ENCODE data around the gene AUTS2. TPM values are rescaled to one million over a fixed set of nuclear protein-coding genes. Genes with fewer than 3 reads are reported as not detected.

Gene AUTS2
- total and polyA plus RNA-seq, 2 of the 8 experiments (the other 6 are each of a cell fraction or from before 2014, with no cell fraction given): 25.9 to 101 TPM

- no peak for TF ChIP-seq KDM4A (IDR thresholded peaks at IDR 0.05; ENCODE audit: low read depth, low read length, severe bottlenecking)
- no peak for TF ChIP-seq PHF8 (conservative IDR thresholded peaks at IDR 0.05; ENCODE audit: low read depth, low read length)
Measured at GRCh38 chr7:70586822-70587221, 988.5 kb downstream of the AUTS2 start (continued).
